Left forelimb (tissue), 1 donor: Measurements from ENCODE around the gene MAP3K4.
"Not testable (repeated sequence)": the region's sequence is repeated elsewhere in the genome, so short reads cannot be mapped to it uniquely, and the experiment has no call there.

Experiments used
- DNase-seq: peaks from one replicate; pipeline ENCODE4 v3.0.0-alpha.2; 2018; ENCODE audit warnings: low spot score

The MAP3K4 gene

DNA sequence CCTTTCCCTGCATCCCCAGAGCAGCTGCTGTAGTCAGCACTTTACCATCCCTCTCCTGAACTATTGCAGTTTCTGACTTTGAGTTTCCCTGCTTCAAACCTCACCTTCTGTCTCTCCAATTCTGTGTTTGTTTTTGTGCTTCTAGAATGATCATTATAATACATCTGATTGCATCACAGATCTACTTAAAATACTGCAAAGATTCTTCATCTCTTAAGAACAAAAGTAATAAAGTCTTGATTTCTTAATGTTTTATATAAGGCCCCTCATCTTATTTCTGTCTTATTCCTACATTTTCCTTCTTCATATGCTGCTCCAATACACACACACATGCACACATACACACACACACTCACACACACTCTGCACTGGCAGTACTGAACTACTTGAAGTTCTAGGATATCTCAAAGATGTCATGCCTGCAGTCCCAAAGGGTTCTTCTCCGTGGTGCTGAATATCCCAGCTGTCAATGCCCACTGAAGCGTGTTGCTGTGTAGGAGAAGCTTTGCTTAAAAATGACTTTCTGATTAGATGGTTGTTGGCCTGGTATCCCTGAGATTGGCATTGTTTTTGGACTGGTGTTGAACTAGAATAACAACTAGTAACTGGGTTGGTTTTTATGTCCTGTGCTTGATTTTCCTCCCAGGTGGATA, 97.2 kb downstream of the MAP3K4 start:
- DNase-seq: no peak

DNA sequence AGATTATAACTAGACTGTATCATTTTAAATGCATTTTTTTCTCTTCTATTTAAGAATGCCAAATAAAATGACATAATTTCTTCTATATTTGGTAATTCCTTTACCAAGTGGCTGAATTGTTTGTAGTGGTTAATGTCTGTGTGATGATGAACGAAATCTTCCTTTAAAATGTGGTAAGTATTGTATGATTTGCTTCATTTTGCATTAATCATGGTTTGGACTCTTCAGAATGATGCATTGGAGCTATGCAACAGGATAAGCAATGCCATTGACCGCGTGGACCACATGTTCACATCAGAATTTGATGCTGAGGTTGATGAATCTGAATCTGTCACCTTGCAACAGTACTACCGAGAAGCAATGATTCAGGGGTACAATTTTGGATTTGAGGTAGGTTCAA, 99.6 kb downstream of the MAP3K4 start:
- DNase-seq: no peak

DNA sequence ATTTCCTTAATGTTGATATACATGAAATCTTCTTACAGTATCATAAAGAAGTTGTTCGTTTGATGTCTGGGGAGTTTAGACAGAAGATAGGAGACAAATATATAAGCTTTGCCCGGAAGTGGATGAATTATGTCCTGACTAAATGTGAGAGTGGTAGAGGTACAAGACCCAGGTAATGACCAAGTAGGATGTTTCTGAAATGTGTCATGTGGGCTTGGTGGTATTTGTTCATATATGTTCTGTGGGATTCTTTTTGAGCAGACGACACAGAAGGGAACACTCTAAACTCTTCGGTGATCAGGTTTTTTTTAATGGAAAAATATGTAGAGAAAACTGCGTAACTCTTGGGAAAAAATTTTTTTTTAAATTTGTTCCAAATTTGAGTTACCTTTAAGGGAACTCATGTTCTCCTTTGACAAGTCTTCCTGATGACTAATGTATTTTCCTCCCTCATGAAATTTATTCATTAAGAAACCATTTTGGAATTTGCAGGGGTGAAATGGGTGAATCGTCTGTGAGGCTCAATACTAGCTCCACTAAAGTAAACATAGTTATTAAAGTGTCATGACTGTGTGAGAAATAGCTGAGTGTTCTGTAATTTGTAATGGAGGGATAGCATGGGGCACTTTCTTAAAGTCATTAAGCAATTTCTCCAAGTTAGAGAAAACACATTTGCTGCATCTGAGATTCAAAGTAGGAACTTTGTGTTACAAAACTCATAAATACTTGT, 100.6 kb downstream of the MAP3K4 start:
- DNase-seq: no peak

DNA sequence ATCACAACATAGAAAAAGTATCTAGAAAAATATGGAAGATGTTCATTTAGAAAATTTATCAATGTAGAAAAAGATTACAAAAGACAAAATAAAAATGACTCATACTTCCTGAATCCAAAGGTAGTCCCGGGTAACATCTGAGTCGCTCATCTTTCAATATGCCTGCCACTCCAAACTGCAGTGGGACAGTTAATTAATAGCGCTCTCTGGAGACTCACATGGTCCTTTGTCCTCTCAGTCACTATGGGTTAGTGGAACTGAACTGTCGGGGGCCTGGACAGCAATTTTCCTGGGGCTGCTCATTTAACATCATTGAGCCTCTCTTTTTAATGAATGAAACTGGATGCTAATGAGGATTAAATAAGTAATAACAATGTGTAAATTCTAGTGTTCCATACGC, 103.4 kb downstream of the MAP3K4 start:
- no peak for DNase-seq

DNA sequence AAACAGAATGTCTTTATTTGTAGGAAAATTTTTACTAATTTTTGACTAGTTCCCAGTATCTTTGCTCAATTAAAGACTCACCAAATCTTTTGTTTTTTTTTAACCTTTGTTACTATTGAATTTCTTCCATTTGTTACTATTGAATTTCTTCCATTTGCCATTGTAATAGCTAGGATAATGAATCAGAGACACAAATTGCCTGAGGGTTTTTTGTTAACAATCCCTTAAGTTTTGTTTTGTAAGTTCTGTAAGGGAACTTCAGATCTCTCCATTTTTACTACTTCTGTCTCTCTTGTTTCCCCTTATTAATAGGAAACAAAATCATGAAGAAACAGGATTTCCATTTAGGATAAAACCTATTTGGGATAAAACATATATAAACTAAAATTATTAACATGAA, 104.3 kb downstream of the MAP3K4 start:
- no peak for DNase-seq

DNA sequence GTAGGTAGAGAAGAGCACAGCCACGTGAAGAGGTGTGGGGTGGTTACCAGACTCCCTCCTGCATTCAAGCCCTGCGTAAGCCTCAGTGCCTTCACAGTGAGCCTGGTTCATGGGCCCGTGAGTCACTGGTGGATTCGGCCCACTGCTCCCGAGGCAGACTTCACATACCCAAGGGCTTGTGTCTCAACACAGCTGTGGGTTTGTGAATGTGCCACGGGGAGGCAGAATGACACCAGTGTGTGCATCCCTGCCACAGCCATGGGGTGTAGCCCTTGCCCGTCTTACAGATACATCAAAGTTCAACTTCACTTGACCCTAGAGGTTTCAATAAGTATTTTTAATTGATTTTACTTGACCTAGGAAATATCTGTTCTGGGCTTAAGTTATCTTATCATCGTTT, 108.5 kb downstream of the MAP3K4 start:
- no peak for DNase-seq

DNA sequence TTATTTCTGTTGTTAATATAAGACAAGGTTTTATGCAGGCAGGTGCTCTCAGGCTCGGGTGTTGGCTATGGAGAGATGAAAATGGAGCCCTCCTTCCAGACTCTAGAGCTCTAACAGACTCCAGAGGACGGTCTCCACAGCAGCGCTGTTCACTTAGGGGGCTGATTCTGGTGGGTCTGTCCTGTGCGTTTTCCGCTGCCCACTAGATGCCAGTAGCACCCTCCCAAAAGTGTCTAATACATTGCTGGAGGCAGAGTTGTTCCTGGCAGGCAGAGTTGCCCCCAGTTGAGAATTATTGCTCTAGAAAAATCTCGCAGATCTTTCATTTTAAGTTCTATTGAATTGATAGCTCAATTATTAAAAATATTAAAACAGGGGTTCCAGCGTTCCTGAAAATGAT, 109.9 kb downstream of the MAP3K4 start:
- DNase-seq: no peak

DNA sequence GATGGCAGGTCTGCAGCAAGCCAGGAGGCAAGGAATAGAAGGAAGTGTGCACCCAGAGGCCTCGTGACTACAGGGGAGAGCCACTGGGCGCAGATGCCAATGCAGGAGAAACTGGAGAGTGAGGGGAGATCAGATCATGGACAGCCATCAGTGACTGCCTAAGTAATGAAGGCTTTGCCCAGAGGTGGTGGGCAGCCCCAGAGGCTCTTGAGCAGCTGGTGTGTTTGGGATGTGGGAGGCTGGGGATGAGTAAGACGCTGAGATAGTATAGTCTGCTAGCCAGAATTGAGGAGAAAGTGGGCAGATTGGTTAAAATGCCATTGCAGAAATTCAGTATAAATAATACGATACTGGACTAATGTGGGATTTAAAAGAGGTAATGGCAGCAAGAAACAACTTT, 111.9 kb downstream of the MAP3K4 start:
- no peak for DNase-seq

DNA sequence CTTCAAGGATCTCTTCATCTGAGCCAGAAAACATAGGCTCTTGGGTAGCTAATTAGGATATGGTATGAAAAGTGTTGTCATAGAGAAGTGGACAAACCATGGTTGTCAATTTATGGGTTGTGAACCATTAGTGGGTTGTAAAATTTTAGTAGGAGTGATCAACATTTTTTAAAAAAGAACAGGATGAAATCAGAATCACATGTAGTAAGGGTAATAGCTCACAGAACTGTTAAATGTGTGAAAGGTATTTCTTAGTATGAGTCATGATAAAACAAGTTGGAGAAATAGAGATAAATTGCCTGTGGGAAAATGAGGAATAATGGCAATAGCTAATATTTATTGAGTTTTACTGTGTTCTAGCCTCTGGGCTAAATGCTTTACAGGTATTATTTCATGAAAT, 113.4 kb downstream of the MAP3K4 start:
- DNase-seq: no peak

DNA sequence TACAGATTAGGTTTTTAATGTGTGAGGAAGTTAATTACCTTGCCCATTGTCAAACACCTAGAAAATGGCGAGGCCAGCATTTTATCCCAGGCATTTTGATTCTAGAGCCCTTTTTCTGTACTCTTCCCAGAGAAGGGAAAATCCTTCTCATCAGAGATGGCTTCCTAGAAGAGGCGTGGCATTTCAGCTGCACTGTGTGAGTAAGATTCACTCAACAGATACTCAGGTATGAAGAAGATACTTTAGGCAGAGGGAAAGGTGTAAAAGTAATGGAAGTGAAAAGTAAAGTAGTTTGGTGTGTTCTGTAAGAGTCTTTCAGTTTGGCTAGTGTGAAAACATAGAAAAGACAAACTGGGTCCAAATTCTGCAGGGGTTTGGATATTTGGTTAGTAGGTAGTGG, 113.8 kb downstream of the MAP3K4 start:
- DNase-seq: no peak

DNA sequence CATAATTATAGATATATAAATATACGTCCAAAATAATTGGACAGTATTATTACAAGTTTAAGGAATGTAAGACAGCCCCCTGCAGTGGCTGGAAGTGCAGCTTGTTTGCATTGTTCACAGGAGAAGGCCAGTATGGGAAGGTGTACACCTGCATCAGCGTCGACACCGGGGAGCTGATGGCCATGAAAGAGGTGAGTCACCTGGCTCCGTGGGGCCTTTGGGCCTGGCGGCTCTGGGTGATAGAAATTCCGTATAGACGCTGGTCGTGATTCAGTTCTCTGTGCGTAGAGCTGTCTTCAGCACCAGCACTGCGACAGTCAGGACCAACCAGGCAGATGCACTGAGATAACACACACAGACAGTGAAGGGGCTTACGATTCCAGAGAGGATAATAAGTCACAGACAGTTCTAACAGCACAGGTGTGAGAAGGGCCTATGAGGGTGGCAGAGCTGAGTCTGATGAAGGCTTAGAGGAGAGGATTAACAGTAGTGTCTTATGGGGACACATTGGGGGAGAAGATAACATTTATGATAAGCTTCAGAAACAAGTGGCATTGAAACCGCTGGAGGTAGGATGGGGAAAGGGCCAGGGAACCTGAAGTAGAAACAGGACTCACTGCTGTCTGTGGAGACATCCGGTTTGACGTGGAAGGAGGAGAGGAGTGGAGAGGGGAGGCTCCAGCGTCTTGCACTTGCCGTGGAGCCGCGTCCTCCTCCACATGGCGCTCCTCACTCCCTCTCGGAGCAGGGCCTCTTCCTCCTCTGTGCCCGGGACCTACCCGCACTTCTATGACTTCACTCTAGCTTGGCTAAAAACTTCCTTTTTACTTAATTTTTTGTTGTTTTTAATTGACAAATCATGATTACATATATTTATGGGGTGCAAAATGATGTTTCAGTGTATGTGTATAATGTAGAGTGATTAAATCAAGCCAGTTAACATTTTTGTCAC, 116.5 kb downstream of the MAP3K4 start:
- no peak for DNase-seq

DNA sequence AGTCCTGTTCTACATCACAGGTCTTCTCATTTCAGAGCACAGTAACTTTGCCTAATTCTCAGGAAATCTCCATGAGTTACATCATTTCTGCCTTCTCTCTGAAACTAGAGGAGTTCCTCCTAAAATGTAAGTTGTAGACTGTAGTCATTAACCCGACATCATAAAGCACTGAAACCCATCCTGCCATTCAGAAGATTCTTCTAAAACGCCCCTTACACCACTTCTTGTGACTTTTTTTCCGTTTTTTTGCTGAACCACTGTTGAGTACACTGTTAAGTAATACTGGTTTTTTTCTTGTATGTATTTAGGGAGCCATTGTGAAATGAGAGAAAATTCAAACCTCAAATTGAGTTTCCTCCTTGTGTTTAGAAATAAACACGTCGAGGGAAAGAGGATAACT, 117.3 kb downstream of the MAP3K4 start:
- no peak for DNase-seq

DNA sequence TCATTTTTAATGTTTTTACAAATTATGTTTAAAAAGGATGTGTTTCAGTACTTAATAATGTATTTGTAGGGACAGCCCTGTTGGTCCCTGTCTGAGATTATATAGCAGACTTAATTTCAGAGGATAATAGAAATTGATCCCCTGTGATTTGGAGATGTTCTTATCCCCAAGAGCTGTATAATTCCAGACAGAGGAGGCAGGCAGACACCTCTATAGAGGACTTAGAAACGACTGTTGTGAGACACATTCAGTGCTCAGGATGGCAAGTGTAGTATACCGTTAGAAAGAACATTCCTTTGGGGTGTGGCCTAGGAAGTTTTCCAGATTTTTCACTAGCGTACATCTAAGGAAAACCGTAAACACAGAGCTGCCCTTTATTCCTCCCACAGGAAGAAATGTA, 117.8 kb downstream of the MAP3K4 start:
- DNase-seq: no peak

DNA sequence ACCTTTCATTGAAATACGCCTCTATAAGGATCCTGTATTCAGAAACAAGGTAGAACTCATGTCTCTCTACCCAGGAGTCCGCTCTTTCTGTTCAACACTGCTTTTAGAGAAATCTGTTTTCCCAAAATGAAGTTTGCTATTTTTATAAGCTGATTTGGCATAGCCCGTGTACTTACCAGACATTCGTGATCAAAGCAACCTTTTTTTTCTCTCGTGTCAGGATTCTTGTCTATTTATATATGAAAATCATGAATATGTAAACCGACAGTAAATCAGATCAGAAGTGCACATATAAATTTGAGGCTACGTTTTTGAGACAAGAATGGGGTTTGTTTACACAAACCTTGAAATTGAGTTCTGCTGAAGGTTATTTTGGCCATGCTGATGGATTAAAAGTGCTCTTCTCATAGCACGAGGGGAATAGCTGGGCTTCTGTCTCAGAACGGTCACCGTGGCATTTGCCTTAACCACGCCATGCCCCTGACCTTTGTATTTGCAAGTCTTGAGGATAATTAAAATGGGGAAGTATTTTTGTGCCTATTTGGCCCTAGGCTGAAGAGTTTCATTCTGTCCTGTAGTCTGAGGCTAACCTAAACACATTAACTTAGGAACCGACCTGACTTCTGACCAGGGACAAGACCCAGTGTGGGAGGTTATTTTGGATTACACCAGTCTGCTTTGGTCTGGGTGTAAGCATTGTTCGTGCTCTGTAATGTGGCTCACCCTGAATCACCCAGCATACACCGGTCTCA, 118.6 kb downstream of the MAP3K4 start:
- no peak for DNase-seq

DNA sequence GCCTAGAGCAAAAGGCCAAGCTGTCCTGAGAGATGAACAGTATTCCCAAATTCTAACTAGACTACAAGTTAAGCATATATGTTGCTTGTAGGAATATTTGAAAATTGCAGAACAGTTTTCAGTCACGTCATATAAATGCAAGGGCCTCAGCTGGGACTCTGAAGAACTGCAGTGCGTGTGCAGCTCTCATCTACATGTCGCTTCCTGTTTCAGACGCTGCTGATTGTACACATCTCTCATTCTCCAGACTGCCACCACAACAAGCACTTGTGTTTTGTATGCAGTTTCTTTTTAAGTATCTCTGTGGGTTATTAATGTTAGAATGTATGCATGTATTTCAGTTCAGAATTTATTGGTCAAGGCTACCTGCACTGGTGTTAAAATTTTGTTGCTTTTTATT, 119.7 kb downstream of the MAP3K4 start:
- DNase-seq: no peak

DNA sequence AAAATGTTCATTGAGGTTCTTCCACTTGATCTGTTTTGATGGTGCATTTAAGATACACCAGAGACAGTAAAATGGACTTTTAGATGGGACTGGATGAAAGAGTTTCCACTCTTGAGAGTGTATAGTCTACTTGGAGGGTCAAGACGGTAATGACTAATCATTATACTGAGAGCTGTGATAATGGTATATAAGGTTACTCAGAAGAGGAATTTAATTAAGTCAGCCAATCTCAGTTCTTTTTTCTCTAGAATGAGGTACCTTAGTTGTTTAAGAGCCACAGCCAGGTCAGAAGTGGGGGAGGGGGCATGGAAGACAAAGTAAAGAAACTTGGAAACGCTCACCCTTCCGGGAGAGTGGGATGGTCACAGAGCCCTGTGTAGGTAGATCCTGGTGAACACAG, 123.9 kb downstream of the MAP3K4 start:
- no peak for DNase-seq

DNA sequence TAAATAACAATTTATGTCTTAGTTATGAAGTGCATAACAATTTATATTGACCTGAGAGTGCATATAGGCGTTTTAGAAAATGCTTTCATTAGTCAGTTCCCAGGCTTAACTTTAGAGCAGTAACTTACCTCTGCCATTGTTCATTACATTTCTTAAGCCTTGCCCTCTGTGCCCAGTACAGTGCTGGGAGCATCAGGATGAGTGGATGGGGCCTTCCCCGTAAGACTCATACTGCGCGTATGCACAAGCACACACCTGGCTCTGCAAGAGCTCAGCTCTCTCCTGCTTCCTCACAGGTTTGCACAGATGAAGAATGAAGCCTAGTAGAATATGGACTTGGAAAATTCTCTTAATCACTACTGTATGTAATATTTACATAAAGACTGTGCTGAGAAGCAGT, 125.0 kb downstream of the MAP3K4 start:
- no peak for DNase-seq

DNA sequence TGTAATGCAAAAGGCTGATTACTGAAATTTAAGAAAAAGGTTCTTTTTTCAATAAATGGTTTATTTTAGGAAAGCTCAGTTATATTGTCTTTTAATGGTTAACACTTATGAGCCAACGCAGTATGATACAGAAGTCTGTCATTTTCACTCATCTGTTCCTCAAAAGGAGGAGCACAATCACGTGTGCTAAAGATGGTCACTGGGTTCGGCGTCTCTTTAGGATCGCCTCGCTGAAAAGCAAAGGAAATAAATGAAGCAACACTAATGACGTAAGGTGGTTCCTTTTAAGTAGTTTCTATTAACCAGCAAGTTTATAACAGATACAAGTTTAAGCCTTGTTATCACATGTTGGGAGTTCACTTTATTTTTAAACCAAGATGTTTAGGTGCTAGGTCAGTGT, 125.7 kb downstream of the MAP3K4 start:
- DNase-seq: no peak

DNA sequence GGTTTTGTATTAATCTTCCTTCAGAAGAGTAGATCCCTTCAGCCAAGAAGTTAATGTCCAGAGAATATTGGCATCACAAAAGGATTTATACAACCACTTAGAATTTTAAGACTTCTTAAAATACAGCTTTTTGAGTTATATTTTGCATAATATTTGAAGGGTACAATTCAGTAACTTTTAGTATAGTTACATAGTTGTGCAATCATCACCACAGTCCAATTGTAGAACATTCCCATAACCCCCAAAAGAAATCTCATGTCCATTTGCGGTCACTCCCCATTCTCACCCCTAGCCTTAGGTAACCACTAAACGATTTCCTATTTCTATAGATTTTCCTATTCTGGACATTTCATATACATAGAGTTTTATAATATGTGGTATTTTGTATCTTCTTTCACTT, 126.4 kb downstream of the MAP3K4 start:
- DNase-seq: no peak

DNA sequence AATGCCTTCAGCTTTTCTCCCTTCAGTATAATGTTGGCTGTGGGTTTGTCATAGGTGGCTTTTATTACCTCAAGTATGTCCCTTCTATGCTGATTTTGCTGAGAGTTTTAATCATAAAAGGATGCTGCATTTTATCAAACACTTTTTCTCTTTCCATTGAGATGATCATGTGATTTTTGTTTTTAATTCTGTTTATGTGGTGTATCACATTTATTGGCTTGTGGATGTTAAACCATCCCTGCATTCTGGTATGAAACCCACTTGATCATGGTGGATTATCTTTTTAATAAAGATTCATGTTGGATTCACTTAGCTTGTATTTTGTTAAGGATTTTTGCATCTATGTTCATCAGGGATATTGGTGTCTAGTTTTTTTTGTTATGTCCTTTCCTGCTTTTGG, 131.8 kb downstream of the MAP3K4 start:
- DNase-seq: not testable (repeated sequence)

DNA sequence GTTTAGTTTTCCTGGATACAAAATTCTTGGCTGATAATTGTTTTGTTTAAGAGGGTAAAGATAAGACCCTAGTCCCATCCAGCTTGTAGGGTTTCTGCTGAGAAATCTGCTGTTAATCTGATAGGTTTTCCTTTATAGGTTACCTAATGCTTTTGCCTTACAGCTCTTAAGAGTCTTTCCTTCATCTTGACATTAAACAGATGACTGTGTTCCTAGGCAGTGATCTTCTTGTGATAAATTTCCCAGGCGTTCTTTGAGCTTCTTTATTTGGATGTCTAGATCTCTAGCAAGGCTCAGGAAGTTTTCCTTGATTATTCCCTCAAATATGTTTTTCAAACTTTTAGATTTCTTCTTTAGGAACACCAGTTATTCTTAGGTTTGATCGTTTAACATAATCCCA, 134.0 kb downstream of the MAP3K4 start:
- DNase-seq: no peak

DNA sequence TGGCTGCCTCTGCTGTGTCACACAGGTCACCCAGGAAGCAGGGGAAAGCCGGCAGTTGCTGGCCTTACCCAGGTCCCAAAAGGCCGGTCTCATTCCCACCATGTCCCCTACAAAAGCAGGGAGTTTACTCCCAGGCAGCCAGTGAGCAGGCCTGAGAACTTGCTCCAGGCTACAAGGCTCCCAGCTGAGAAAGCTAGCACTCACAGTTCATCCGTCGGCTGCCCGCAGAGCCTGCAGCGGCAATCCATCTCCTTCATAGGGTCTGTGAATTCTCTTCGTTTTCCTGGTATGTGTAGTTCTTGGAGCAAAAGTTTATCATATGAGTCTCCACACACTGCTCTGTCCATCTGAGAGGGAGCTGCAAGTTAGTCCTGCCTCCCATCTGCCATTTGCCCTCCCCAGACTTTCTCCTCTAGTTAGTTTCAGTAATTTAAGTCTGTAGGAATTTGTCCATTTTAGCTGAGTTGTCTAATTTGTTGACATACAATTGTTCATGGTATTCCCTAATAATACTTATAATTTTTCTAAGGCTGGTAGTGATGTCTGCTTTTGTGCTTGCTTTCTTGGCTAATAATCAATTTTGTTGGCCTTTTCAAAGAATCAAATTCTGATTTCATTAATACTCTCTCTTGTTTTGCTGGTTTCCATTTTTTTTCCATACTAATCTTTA, 135.6 kb downstream of the MAP3K4 start:
- no peak for DNase-seq
